RWPE1 (cell line): Measurements from ENCODE around the gene CCDC17.

Experiments used
- CTCF ChIA-PET: fragments of 350-600 bp; sonication (Branson Sonifier 250); formaldehyde crosslinking; extraction: SDS; loops from one replicate; lab custom pipeline; 2021; lab: Yijun Ruan, JAX
- POLR2A ChIA-PET: fragments of 400-600 bp; formaldehyde crosslinking; extraction: SDS; loops from one replicate; lab custom pipeline; 2020; ENCODE audit warnings: antibody characterized with exemption; ENCODE audit not compliant: low non-redundant PET; lab: Yijun Ruan, JAX
- DNase-seq: peaks from one replicate; pipeline ENCODE4 v3.0.0; 2012; ENCODE audit warnings: low spot score
- H3K27ac ChIP-seq: fragments of 450-650 bp; 2 replicates; pipeline ENCODE4 v1.5.1; 2017
- CTCF ChIP-seq: fragments of 450-650 bp; conservative IDR thresholded peaks from 2 replicates; pipeline ENCODE4 v1.5.1; 2017; ENCODE audit warnings: low read depth, mild to moderate bottlenecking

Gene CCDC17

DNA sequence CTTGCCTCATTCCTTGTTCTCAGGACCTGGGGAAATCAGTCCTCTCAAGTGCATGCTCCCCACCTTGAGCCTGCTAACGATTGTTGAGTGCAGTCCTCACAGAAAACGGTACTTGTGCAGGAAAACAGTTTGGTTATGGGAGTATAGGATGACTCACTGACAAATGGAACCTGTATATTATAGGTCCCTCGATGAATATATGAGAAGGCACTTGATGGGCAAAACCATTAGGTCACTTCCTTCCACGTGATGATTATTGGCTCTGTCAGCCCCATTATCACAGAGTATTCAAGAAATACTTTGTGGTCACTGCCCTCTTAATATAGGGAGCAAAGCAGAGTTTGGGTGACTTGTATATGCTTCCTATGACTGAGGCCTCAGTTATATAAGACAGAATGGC lies 6.2 kb downstream of the CCDC17 start:
- ChIA-PET POLR2A (no interaction called here), CTCF (no interaction called here)
- DNase-seq, result no peak
- no peak overlapping the region for H3K27ac ChIP-seq
- no peak for TF ChIP-seq CTCF

GRCh38 chr1:45615885-45616284 lies 8.0 kb downstream of the CCDC17 start:
- CTCF ChIA-PET, result no interaction called here
- POLR2A ChIA-PET, result no interaction called here
- DNase-seq, result no peak
- H3K27ac ChIP-seq, result no peak overlapping the region
- no peak for TF ChIP-seq CTCF

DNA sequence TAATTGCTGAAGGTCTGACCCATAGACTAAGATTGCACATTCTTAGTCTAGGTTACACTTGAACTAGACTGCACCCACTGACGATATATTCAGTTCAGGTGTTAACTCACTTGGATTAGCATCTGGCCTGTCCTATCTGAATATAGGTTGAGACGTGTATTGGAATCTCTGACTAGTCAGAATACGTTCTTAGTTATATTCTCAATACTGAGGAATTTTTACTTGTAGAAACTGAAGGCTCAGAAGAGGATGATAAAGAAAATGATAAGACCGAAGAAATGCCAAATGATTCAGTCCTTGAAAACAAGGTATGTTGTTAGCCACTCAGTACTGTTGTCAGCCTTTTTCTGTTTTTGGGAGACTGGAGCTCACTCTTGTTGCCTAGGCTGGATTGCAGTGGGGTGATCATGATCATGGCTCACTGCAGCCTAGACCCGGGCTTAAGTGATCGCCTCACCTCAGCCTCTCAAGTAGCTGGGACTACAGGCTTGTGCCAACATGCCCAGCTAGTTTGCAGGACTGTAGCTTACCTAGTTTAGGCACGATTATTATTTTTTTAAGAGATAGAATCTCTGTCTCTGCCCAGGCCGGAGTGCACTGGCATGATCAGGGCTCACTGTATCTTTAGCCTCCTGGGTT lies 10.8 kb downstream of the CCDC17 start:
- CTCF ChIA-PET, result interaction anchor here (0.6 kb wide), 2 partner anchors 23 to 797 kb away, joined by 3 read pairs; no protein-coding TSS in a partner anchor
- DNase-seq, result peak; percentile 38
- POLR2A ChIA-PET, result no interaction called here
- no peak for TF ChIP-seq CTCF
- peak overlapping the region; percentile 62 for H3K27ac ChIP-seq

DNA sequence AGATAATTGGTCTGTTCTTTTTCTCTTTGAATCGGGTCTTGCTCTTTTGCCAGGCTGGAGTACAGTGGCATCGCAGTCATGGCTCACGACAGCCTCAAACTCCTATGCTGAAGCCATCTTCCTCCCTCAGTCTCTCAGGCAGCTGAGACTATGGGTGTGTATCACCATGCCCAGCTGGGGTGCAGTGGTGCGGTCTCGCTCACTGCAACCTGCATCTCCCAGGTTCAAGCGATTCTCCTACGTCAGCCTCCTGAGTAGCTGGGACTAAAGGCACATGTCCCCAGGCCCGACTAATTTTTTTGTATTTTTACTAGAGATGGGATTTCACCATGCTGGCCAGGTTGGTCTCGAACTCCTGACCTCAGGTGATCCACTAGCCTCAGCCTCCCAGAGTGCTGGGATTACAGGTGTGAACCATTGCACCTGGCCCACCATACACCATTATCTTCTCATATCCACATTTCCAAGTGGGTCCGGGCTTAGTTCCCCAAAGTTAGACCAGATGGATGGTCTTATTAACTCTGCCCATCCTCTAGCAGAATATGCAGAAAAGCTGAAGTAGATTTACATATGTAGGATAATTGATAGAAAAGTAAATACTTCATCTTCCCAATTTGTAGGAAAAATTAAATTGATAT lies 13.1 kb downstream of the CCDC17 start:
- no peak for DNase-seq
- H3K27ac ChIP-seq, result no peak overlapping the region
- no peak for TF ChIP-seq CTCF
- ChIA-PET POLR2A (no interaction called here), CTCF (no interaction called here)

DNA sequence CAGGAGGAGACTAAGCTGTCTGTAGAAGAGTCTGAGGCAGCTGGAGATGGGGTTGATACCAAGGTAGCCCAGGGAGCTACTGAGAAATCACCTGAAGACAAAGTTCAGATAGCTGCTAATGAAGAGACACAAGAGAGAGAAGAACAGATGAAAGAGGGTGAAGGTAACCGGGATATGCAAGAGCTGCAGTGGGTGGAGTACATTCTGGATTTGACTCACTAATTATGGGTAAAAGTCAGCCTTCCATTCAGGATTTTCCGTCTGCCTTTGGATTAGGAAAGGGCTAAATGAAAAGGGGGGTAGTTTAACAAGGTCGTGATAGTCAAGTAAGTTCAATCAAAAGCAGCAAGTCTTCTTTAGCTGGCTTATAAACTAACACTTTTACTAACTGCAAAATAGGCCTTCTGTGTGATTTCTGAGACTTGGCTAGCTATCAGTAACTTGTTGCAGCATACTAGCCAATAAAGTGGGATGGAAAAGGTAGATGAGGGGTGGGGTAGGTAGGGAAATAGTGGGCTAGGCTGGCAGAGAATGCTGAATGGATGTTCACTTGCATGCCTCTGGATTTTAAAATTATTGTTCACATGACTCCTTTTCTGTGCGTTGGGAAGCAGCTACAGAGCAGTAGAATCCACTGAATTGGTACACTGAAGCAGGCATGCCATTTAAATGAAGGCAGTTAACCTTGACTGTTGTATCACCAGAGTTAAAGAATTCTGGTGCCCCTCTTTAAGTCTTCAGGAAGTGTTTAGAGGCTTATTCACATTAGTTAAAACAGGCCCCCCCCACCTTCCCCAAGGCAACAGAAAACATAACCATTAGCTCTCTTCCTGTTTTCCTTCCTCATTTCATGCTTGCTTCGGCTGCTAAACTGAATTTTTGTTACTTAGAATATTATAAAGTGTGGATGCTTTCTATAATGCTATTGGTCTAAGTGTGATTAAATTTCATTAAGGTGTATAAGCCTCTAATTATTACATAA lies 15.4 kb downstream of the CCDC17 start:
- TF ChIP-seq CTCF, result no peak
- no peak overlapping the region for H3K27ac ChIP-seq
- ChIA-PET POLR2A (no interaction called here), CTCF (interaction anchor here (0.6 to 1.0 kb wide), 2 partner anchors 17 to 265 kb away, joined by 3 to 4 read pairs; no protein-coding TSS in a partner anchor)
- DNase-seq, result no peak

GRCh38 chr1:45607404-45608074 lies 16.3 kb downstream of the CCDC17 start:
- POLR2A ChIA-PET, result no interaction called here
- no peak for DNase-seq
- no peak for TF ChIP-seq CTCF
- no peak overlapping the region for H3K27ac ChIP-seq
- CTCF ChIA-PET, result no interaction called here
